GM19025 (cell line): ENCODE results near the gene AXL.

Source experiments
- ATAC-seq: cut with Tn5 transposase; IDR thresholded peaks from one replicate; pipeline ENCODE4 v1.9.1; 2021; ENCODE audit warnings: mild to moderate bottlenecking, low read depth, moderate library complexity; ENCODE audit not compliant: unreplicated experiment

The AXL gene

DNA sequence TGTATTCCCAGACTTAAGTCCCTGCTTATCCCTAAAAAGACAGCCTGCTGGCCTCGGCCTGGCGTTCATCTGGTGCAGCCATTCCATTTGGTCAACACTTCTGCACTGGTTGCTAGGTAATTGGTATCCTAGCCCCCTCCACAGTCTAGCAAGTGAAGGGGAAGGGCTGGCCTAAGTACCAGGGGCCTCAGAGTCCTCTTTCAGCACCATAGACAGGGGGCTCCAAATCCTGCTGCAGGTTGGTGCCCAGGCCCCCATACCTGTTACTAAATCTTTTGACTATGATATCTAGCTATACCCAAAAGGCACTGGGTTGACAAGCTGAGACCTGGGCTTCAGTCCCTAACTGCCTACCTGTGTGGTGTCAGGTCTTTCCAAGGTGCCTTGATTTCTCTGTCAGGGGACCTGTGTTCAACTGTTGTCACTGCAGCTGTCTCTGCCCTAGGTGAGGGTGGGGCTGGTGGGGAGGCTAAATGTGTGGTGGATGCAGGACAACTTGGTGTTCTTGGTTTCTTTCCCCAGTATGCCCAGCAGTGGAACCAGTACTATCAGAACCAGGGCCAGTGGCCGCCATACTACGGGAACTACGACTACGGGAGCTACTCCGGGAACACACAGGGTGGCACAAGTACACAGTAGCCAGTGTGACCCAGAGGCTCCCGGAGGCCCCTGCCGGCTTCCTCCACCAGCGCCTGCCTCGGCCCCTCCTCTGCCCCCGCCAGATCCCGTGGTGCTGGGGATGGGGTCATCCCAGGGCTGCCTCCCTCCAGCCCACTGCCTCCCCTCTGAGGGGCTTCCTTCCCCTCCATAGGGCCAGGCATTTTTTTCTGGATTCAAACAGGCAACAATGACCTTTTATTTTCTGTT, 87.1 kb downstream of the AXL start:
- no peak for ATAC-seq

DNA sequence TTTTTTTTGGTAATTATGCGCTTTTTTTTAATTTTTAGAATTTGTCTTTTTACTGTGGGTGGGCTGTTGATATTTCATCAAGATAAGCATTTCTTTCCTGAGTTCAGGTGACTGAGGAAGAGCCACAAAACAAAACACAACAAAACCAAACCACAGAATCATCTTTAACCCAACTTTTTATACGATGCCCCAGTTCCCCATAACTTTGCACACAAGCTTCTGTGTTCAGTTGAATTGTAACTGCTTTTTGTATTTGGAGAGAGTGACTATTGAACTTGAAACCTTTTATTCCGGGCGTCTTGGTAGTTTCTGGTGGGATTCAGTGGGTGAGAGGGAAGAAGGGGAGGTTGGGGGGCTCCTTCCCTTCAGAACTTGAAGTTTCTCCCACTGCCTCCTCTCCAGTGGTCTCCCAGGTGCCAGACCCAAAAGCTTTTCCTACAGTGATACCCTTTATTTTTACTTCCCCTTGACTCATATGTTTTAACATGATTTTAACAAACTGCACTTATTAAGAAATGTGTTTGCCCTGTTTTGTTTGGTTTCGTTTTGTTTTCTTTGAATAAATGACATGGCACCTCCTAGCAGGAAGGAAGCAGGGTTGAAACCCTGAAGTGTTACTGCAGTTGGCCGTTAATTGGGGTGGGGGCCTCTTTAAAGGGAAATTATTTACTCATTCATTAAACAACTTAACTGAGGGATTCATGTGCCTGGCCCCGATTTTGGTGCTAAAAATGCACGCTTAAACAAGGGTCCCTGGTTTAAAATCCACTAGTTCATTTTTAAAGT, 88.3 kb downstream of the AXL start:
- no peak for ATAC-seq

DNA sequence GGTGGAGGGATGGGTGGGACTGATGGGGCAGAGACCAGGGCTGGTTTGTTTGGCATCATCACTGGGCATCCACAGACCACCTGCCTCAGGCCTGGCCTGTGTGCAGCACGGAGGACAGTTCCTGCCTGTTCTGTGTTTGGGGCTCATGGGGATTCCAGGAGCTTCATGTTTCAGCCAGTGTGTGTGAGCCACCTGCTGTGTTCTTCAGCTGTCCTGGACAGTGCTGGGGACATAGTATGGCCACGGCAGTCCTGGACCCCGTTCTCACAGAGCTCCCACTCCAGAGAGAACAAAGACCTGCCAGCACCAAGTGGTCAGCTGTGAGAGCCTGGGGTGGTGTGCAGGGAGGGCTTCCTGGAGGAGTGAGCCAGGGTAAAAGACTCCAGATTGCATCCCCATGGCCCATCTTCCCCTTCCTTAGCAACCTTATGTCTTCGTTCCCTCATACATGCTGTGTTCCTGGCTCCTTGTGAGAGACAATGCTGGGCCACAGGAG, 89.0 kb downstream of the AXL start:
- ATAC-seq = no peak

DNA sequence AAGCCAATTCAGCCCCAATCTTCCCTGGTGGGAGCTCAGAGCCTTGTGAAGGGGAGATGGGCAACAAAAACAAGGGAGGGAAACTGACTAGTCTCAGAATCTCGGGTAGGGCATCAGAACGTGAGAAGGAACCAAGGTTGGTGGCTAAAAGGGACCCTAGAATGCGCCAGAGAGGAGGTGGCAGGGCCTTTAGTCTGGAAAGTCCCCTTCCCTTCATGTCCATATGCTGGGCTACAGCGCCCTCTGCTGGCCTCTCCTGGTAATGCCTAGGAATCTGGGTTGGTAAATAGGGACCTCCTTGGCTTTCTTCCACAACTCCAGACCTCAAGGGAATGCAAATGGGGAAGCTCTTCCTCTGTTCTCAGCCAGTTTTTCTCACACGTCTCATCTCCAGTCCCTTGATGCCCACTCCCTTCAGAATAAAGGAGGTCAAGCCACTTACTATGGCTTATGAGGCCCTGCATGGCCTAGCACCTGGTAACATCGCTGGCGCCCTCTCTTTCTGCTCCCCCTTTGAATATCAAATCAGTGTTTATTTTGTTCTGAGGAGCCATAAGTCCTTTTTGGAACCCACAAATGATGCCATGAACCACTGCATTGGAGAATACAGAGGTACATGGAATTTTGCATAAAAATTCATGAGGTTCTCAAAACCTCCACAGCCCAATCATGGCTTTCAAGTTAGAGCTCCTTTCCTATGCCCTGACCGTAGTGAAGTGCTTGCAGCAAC, 89.6 kb downstream of the AXL start:
- no peak for ATAC-seq

DNA sequence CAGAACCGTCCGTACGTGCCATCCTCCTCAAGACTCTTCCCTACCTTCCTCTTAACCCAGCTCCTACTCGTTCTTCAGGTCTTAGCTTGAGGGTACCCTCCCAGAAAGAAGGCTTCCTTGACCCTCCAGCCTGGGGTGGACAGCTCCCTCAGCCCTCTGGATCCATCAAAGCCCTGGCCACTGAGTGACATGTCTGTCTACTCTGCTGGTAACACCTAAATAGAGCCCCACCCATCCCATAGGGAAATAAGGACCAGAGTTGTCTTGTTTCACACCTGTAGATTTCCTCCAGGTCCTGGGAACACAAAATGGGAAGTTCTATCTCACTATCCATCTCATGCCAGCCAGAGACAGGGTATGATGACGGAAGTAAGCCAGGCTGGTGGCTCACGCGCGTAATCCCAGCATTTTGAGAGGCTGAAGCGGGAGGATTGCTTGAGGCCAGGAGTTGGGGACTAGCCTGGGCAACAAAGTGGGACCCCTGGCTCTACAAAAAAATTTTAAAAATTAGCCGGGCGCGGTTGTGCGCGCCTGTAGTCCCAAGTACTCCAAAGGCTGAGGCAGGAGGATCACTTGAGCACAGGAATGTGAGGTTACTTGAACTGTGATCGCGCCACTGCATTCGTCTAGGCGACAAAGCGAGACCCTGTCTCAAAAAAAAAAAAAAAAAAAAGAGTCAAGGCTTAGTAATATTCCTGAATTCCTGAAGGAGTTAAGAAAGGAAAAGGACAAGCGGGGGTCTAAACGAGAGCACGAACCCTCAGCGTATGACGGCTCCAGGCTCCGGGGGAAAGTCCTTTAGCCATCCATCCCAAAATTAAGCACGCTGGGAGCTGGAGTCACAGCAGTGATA, 90.4 kb downstream of the AXL start:
- no peak for ATAC-seq

DNA sequence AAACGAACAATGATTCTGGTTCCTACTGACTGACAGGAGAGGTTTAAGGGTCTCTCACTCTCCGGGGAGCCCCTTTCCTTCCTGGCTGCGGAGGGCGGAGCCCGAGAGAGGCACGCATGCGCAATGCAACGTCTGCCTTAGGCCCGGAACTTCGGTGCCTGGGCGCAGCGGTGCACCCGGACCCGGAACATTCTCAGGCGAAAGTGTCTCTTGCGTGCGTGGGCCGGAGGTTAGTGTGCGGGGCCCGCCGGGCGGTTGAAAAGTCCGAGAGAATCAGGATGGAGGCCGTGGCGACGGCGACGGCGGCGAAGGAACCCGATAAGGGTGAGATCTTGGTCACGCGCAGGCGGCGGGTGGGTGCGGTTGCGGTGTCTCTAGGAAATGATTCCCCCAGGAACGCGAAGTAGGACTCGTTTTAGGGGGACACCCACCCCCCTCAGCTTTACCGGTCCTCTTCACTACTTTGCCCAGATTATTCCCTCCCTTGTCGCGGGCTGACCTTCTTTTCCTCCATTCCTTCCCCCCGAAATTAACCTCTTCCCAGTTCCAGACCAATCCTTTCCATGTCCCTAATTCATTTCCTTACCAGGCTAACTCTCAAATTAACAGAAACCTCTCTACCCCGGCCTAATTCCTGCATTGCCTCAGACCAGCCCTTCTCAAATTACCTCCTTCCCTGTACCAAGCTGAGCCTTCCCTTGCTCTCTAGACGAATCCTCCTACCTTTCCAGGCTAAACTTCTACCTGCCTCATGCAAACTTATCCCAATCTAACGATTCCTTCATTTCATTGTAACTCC, 91.2 kb downstream of the AXL start, which contains the start of gene CCDC97:
Gene CCDC97, plus strand, starts transcription at position 140 of the 799 bp plus-strand sequence. Its CDS starts 139 bp downstream, at position 279.
- peak; percentile 70 for ATAC-seq

DNA sequence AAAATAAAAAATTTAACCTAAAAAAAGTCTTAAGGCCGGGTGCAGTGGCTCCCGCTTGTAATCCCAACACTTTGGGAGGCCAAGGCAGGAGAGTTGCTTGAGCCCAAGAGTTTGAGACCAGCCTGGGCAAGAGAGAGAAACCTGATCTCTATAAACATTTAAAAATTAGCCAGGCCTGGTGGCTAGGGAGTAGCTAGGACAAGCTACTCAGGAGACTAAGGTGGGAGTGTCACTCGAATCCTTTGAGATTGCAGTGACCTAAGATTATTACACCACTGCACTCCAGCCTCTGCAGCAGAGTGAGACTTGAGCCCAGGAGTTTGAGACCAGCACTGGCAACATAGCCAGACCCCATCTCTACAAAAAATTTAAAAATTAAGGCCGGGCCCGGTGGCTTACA, 92.0 kb downstream of the AXL start:
- no peak for ATAC-seq
